GM12878 (cell line): ENCODE results near the gene ARSI. TPM values are rescaled to one million over a fixed set of nuclear protein-coding genes. Genes with fewer than 3 reads are reported as not detected.

Source experiments
- ATAC-seq: fragments of 200-7000 bp; cut with Tn5 transposase; 3 replicates; pipeline ENCODE4 v1.9.1; 2020; ENCODE audit warnings: mild to moderate bottlenecking, moderate library complexity
- BruUV-seq: library from RNA; stranded (reverse); fragments of 400-500 nt; replicated peaks from 2 replicates; lab custom pipeline; 2021; lab: Mats Ljungman, UMichigan
- CTCF ChIA-PET: fragments of 300-600 bp; sonication (Branson Sonifier 250); formaldehyde crosslinking; extraction: SDS; loops from one replicate; lab custom pipeline; 2021; ENCODE audit warnings: inconsistent platforms; lab: Yijun Ruan, JAX
- POLR2A ChIA-PET: fragments of 350-600 bp; formaldehyde crosslinking; extraction: SDS; loops from one replicate; lab custom pipeline; 2021; ENCODE audit warnings: inconsistent platforms; lab: Charles Lee
- RAD21 ChIA-PET: fragments of 300-600 bp; sonication (Branson Sonifier 250); formaldehyde crosslinking; loops from one replicate; lab custom pipeline; 2023; ENCODE audit warnings: antibody characterized with exemption; ENCODE audit not compliant: unreplicated experiment; lab: Charles Lee
- SMC1A ChIA-PET: fragments of 300-600 bp; sonication (Branson Sonifier 250); formaldehyde crosslinking; loops from one replicate; lab custom pipeline; 2023; ENCODE audit not compliant: unreplicated experiment, uncharacterized antibody; lab: Charles Lee
- DNase-seq: peaks from one replicate; pipeline ENCODE4 v3.0.0-alpha.2; 2011; ENCODE audit warnings: low read depth, low spot score
- FAIRE-seq: peaks from 3 replicates; lab custom pipeline; 2011; peaks lifted over from hg19 to GRCh38; lab: Jason Lieb, UNC
- H2AFZ ChIP-seq: 2 replicates; pipeline ENCODE4 v1.6.0; 2011; ENCODE audit warnings: low read depth, low read length, control low read depth; ENCODE audit not compliant: control insufficient read depth
- H3K27ac ChIP-seq: 2 replicates; pipeline ENCODE4 v1.5.1; 2011; ENCODE audit warnings: control low read depth; ENCODE audit not compliant: control insufficient read depth, insufficient read depth
- H3K27me3 ChIP-seq, 2 experiments: replicated peaks in 1 of 2; 2 replicates each; pipeline versions ENCODE4 v1.6.0 to v1.6.1; 2011; ENCODE audit warnings: low read length in 1 of 2; ENCODE audit not compliant: control insufficient read depth in 2 of 2, insufficient read depth in 2 of 2
- H3K36me3 ChIP-seq, 2 experiments: 2 replicates each; pipeline ENCODE4 v1.5.1; 2011; ENCODE audit warnings: low read length in 1 of 2; ENCODE audit not compliant: control insufficient read depth in 2 of 2, insufficient read depth in 2 of 2
- H3K4me1 ChIP-seq: 2 replicates; pipeline ENCODE4 v1.6.1; 2011; ENCODE audit warnings: mild to moderate bottlenecking, low read length, moderate library complexity, mixed read lengths; ENCODE audit not compliant: control insufficient read depth, insufficient read depth
- H3K4me2 ChIP-seq: 2 replicates; pipeline ENCODE4 v1.6.0; 2011; ENCODE audit warnings: control low read depth; ENCODE audit not compliant: control insufficient read depth, insufficient read depth
- H3K4me3 ChIP-seq: fragments of 200-600 bp; sonication (generic); 2 replicates; pipeline ENCODE4 v1.5.1; 2016
- H3K79me2 ChIP-seq: 2 replicates; pipeline ENCODE4 v1.6.0; 2011; ENCODE audit warnings: low read length; ENCODE audit not compliant: control insufficient read depth, insufficient read depth
- H3K9ac ChIP-seq: 2 replicates; pipeline ENCODE4 v1.8.0; 2011; ENCODE audit warnings: low read length, control low read depth, mixed read lengths; ENCODE audit not compliant: control insufficient read depth, insufficient read depth
- H3K9me3 ChIP-seq: replicated peaks from 3 replicates; pipeline ENCODE4 v1.5.1; 2011; ENCODE audit warnings: mild to moderate bottlenecking, low read length; ENCODE audit not compliant: control insufficient read depth, insufficient read depth
- H4K20me1 ChIP-seq: 2 replicates; pipeline ENCODE4 v1.6.0; 2011; ENCODE audit not compliant: control insufficient read depth, insufficient read depth
- CHD1 ChIP-seq: IDR thresholded peaks from 2 replicates; pipeline ENCODE4 v1.6.1; 2012; ENCODE audit warnings: low read depth, low read length, improper control_type of control experiment
- EP300 ChIP-seq, 2 experiments: fragments of 150-350 bp in 1 of 2; IDR thresholded peaks; 2 replicates each; pipeline ENCODE4 v1.6.1; 2011 to 2012; ENCODE audit warnings: low read depth in 2 of 2, low read length in 2 of 2, borderline replicate concordance in 1 of 2, improper control_type of control experiment in 1 of 2, inconsistent platforms in 1 of 2; ENCODE audit not compliant: control insufficient read depth in 1 of 2
- FOXM1 ChIP-seq: IDR thresholded peaks from 2 replicates; pipeline ENCODE4 v1.6.1; 2012; ENCODE audit warnings: low read depth, mild to moderate bottlenecking, inconsistent platforms, low read length, moderate library complexity
- HDAC6 ChIP-seq: fragments of 200-600 bp; sonication (generic); IDR thresholded peaks from one replicate; pipeline ENCODE4 v1.8.0; 2017; ENCODE audit warnings: antibody characterized with exemption; ENCODE audit not compliant: unreplicated experiment
- KDM1A ChIP-seq: fragments of 200-600 bp; sonication (generic); IDR thresholded peaks from 2 replicates; pipeline ENCODE4 v1.6.1; 2016; ENCODE audit warnings: borderline replicate concordance
- NFYA ChIP-seq: IDR thresholded peaks from 2 replicates; pipeline ENCODE4 v1.6.1; 2011; ENCODE audit warnings: low read depth, mild to moderate bottlenecking, low read length, improper control_type of control experiment, borderline replicate concordance
- PML ChIP-seq: IDR thresholded peaks from 2 replicates; pipeline ENCODE4 v1.6.1; 2012; ENCODE audit warnings: low read length, inconsistent platforms
- ZBTB33 ChIP-seq: fragments of 450-650 bp; IDR thresholded peaks from 2 replicates; pipeline ENCODE4 v1.6.1; 2017; ENCODE audit warnings: mild to moderate bottlenecking
- WGBS: methylation state at CpG from one replicate; pipeline ENCODE4 v1.1.6; 2016; ENCODE audit warnings: low lambda C conversion rate; ENCODE audit not compliant: insufficient replicate concordance, insufficient coverage; ENCODE audit errors: missing lambda C conversion rate; 5-methylcytosine and 5-hydroxymethylcytosine counted together
- in situ Hi-C: fragments of 300-500 bp; cut with MboI; formaldehyde crosslinking; loops from 9 replicates; pipeline ENCODE4 v1.14.3; 2018; ENCODE audit warnings: mixed read lengths
- intact Hi-C: fragments of 100-400 bp; cut with micrococcal nuclease; formaldehyde crosslinking; loops from one replicate; pipeline ENCODE4 v1.14.2; 2022; ENCODE audit not compliant: unreplicated experiment
- polyA plus RNA-seq, 11 experiments: library from polyadenylated mRNA; depleted of rRNA in 4 of 11; unstranded in 6 of 11; stranded (reverse) in 5 of 11; fragments of >200 nt; fragmentation: Nextera tagmentation in 4 of 11; fragmentation: Illumina TruSeq in 1 of 11; extraction: Ambion mirVana in 4 of 11; extraction: Trizol in 1 of 11; gene quantifications; 1 replicate in 1 of 11; 2 replicates in 10 of 11; pipeline versions ENCODE4 v1.2.1 to v1.2.3, GENCODE V29; 2011 to 2016; ENCODE audit warnings: inconsistent platforms in 2 of 11, missing spikeins in 2 of 11, low read depth in 1 of 11
- total RNA-seq, 4 experiments: library from RNA; depleted of rRNA in 3 of 4; stranded (reverse); fragments of >200 nt in 3 of 4; fragmentation: Illumina TruSeq in 1 of 4; extraction: Trizol in 1 of 4; gene quantifications; 2 replicates each; pipeline versions ENCODE4 v1.2.1 to v1.2.3, GENCODE V29; 2013 to 2021

The ARSI gene
- total and polyA plus RNA-seq, 10 of the 15 experiments (the other 5 are each of a cell fraction or from before 2014, with no cell fraction given): not detected

- TF ChIP-seq PML (no peak), FOXM1 (no peak), CHD1 (no peak), NFYA (no peak), EP300 (IDR thresholded peaks at IDR 0.05; ENCODE audit: borderline replicate concordance in 1 of 2, control insufficient read depth in 1 of 2, low read depth in 2 of 2, low read length in 2 of 2) (no peak), KDM1A (no peak), ZBTB33 (no peak), HDAC6 (no peak)
- RAD21 ChIA-PET: no interaction called here
- no peaks in the 10 kb centered on the region for H3K9me3 ChIP-seq
- H2AFZ ChIP-seq: no peak overlapping the region
- in situ Hi-C loops (no loop called here), intact Hi-C loops (no loop called here)
- peaks cover 0 to 5% of the 10 kb centered on the region in 2 experiments; a peak in 3 of 4 replicates for H3K27me3 ChIP-seq
- 33% methylated on average over 7 of the region's 7 CpGs for WGBS
- CTCF ChIA-PET: interaction anchor here (0.6 kb wide), 1 partner anchor 197 kb away, joined by 3 read pairs; no protein-coding TSS in a partner anchor
- DNase-seq: no peak
- no peaks in the 10 kb centered on the region for H3K36me3 ChIP-seq
- H3K27ac ChIP-seq: no peak overlapping the region
- no peak overlapping the region for H3K4me2 ChIP-seq
- H3K4me3 ChIP-seq: no peak overlapping the region
- ATAC-seq: no peak
- POLR2A ChIA-PET: no interaction called here
- SMC1A ChIA-PET: no interaction called here
- H3K79me2 ChIP-seq: no peaks in the 10 kb centered on the region
- no peak overlapping the region for H3K9ac ChIP-seq
- no TSS peak for BruUV-seq
- no peaks in the 10 kb centered on the region for H3K4me1 ChIP-seq
- no peaks in the 10 kb centered on the region; the same call in 1 of the 2 replicates for H4K20me1 ChIP-seq
- no peak for FAIRE-seq
Observed at GRCh38 chr5:150303660-150304386, 1.1 kb upstream of the ARSI start.
